Activated CD4-positive, alpha-beta T cell treated with anti-CD3 and anti-CD28 coated beads for 24 hours (primary cell): ENCODE measurements around the gene KLF6.

ENCODE experiments used
- DNase-seq, 2 donors: peaks; one replicate each; pipeline ENCODE4 v3.0.0-alpha.2; 2020; ENCODE audit warnings: low read depth in 2 of 2

The KLF6 gene

DNA sequence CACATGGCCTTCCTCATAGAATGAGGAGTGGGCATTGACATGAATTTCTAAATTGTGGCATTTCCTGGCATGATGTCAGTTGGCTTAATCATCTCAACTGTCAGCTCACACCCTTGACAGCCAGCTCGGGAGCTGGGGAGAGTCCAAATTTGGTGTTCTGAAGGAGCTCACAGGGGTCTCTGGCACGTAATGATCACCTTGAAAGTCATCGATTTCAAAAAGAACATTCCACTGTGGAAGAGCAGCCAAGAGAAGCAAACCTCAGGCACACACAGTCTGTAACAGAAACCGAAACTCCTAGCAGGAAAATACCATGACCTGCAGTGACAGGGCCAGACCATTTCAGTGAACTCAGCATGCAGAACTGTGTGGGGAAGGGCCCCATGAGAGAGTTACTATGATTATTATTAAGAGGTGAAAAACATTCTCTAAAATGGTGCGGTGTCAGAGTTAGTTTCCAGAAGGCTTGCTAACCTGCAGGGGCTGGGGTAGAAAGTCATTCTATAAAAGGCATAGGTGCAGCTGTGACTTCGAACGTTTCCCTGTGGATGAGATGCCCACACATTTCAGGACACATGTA is 26.4 kb upstream of the KLF6 start:
- DNase-seq = no peak

GRCh38 chr10:3808689-3809199 is 23.7 kb upstream of the KLF6 start:
- DNase-seq = no peak

DNA sequence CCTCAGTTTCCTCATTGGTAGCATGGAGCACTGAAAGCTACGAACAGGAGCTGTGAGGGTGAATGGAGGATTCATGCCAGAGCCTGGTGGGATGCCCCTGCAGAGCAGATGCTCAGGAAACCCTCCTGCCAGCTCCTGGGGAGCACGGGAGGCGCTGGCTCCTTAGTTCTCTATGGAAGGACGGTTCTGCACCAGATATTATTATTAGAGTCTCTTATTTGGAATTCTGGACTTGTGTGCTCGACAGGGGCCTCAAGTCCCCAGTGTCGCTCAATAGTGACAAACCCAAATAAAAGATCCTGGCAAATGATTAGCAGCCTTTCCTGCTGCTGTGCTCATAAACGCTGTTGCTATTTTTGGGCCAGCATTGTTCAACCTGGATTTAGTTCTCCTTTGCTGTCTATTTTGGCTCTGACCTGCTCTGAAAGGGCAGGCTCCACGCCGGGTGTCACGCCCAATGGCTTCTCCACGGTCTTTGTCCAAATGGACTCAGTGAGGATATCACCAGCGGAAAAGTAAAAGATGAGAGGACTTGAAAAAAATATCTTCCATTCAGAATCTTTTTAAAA is 23.0 kb upstream of the KLF6 start:
- no peak for DNase-seq

GRCh38 chr10:3807211-3807927 is 22.4 kb upstream of the KLF6 start:
- no peak for DNase-seq

DNA sequence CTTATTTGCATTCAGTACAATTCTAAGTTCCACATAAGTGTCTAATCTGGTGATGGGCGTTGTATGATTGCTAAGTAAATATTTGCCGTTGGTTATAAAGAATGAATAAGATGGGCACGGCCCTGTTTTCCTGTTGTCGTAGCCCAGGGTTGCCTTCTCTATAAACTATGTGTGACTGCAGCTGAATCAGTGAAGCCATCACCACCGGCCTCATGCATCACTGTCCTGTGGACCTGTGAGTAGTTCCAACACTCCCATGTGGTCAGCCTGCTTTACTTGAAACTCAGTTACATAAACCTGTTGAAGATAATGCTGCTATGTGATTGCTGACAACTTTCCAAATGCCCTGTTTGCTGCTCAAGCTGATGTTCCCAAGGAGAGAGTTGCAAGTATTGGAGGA is 21.6 kb upstream of the KLF6 start:
- no peak for DNase-seq

DNA sequence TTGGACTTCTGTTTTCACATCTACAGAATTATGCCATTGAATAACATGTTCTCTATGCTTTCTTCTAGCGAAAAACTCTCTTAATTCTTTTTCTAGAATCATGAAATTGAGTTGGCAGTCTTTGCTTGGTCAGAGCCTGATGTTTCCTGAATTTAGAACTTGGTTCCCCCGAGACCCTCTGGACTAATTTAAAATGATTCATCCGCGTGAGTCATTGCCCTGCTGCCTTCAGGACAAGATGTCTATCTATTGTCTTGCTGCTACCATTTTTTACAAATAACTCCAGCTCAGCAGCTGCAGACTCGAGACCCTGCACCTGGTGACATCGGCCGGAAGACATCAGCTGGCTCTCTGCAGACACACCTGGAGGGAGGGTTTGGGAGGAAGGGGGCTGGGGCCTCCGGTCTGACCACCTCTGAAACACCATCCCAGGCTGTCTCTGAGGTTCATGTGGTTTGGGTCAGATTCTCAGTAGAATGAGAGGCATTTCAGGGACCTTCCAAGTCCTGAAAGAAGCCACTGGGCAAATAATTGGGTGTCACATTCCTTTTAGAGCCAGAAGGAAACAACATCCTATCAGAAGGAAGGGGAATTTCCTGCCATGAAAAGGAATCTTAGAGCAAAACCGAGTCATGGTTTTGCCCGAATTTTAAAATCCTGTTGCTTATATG is 20.9 kb upstream of the KLF6 start:
- DNase-seq = no peak

- DNase-seq = no peak
Measured at GRCh38 chr10:3805201-3805790, 20.3 kb upstream of the KLF6 start.

DNA sequence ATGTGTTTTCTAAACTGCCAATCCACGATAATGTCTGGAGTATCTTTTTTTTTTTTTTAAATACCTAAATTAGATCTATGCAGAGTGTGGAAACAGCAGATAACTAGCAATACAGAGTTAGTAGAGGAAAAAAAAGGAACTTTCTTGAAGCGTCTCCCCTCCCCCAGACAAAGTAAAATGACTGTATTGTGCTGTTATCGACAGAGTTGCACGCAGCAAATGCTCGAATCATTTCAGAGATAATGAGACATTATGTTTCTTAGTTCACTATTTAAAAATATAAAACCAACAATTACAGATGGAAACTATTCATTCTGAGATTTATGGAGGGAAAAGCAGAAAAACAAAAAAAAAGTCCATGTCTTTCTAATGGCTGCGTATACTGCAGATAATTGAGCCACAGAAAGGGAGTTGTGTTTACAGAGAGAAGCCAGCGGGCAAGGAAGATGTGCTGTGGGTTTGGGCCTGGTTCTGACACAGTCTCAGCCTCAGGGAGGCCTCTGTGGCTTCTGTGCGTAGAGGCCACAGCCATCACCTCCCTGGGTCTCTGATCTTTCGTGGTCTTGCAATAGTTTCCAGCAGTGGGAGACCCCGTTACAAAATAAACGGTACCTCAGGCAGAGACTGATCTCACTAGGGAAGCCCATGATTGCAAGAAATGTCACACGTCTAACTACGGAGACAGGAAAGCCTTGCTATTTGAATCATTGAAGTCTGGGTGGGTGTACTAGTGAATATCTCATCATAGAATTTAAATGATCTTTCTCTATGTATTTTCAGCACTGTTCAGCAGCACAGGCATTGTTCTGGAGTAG is 19.1 kb upstream of the KLF6 start:
- DNase-seq = no peak

- DNase-seq = no peak
Measured at GRCh38 chr10:3803295-3803926, 18.4 kb upstream of the KLF6 start.

DNA sequence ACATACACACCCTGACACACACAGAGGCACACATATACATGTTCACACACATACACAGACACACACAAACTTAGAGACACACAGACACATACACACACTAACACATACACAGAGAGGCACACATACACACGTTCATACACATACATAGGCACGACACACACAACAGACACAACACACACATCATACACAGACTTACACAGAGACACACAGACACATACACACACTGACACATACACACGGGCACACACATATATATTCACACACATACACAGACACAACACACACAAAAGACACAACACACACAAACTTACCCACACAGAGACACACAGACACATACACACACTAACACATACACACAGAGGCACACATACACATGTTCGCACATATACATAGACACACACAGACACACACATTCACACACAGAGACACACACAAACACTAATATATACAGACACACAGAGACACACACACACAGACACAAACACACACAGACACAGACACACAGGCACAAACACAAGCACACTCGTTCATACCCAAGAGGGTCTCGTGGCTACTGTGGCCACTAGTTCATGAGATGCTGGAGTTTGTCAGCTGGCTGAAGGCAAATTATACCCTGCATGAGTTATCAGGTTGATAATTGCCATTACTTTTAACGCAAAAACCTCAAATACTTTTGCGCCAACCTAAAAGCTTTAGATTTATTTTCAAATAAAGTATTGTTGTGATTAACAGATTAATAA is 17.7 kb upstream of the KLF6 start:
- DNase-seq = no peak

DNA sequence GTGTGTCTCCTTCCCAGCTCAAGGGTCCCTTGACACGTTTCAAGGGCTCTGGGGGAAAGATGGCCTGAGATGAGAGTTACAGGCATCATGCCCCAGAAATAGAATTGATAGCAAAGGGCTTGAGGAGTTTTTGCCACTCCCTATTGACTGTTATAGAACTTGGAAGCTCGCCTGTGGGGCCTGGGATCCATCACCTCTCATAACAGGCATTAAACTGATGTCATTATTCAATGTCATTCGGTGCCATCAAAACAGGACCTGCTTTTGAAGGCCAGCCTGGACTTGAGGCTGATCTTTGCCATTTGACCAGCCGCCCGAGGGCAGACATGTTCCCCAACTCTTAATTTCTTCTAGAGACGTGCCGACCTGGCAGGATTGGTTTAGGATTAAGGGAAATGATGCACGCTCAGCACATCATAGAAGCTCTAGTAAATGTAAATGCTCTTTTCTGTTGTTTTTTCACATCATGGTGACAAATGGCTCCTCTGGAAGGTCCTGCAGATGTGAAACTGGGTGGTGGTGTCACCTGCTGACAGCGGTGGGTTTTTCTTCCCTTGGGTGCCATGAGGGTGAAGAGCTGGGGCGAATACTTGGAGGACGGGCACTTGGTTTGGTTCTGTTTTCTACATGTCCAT is 16.7 kb upstream of the KLF6 start:
- no peak for DNase-seq

DNA sequence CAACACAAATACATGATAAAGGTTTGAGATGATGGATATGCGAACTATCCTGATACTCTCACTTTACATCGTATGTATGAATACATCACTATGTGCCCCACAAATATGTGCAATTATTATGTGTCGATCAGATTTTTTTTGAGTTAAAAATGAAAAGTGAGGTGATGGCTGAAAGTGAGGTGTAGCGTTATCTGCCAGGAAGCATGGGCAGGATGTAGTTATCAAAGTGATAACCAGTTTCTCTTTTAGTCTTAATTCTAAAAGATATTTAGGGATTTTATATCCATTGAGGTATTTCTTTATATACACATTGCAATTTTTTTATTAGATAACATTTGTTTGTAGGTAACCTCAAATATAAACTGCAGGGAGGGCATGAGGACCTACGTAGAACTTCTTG is 15.6 kb upstream of the KLF6 start:
- no peak for DNase-seq

DNA sequence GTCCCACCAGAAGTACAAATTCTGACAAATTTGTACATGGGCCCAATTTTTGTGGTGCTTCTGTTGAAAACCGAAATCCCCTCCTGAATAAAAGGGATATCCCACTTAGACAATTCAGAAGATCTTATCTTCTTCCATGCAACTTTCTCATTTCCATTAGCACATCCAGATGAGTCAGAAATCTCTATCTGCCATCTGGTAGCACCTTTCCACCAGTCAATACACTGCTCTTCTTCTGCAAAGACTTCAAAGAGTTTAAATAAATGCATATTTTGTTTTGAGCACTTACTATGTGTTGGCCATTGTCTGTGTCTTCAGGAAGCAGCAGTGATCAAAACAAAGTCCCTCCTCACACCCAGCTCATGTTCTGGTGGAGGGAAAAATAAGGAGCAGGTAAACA is 12.7 kb upstream of the KLF6 start:
- no peak for DNase-seq

DNA sequence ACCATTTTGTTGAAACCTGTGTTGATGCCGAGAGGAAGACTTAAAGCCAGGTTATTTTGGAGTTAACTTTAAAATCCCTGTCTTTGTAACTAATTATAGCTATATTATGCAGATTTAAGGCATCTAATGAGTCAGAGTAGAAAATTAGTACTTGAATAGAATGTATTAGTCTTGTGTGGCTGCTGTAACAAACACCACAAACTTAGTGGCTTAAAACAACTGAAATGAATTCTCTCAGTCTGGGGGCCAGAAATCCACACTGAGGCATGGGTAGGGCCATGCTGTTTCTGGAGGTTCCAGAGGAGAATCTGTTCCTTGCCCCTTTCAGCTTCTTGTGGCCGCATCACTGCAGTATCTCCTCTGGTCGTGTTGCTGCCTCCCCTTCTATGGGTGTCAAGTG is 8.5 kb upstream of the KLF6 start:
- no peak for DNase-seq

- no peak for DNase-seq
Measured at GRCh38 chr10:3792710-3793219, 7.8 kb upstream of the KLF6 start.

- DNase-seq = no peak
Measured at GRCh38 chr10:3791974-3792633, 7.1 kb upstream of the KLF6 start.

DNA sequence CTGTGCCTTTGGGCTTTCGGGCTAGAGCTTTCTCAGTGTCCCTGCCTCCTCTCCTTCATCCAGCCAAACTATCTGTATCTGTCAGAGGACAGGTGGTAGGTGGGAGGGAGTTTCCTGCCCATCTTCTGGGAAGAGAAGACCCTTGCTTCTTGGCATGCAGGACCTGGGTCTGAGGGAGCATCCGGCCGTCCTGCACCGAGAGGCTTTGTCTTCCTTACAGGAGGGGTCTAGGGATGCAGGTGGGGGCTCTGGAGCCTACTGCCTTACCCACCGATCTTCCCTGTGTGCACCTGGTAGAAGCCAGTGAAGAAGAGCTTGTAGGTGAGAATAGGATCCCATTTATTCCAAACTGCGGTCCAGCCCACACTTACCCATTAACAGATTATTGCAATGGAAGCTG is 5.8 kb upstream of the KLF6 start:
- DNase-seq = no peak

DNA sequence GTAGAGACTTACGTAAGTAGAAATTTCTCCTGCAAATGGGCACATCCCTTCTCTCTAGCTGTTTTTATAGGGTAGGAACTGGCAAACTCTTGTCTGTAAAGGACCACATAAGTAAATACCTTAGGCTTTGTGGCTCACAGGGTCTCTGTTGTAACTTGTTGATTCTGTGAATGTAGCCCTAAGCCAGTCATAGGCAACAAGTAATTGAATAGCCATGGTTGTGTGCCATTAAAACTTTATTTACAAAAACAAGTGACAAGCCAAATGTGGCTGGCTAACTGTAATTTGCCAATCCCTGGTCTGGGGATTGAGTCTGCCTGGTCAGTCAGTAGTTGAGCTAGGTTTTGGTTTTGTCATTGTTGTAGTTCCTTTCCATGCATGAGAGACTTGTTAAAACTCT is 5.3 kb upstream of the KLF6 start:
- DNase-seq = no peak

- no peak for DNase-seq
Measured at GRCh38 chr10:3789621-3790020, 4.6 kb upstream of the KLF6 start.
